Right lobe of liver (tissue), 6 donors: ENCODE results near the gene TENT5D. TPM values are rescaled to one million over a fixed set of nuclear protein-coding genes. Genes with fewer than 3 reads are reported as not detected.
"Not testable (repeated sequence)": the region's sequence is repeated elsewhere in the genome, so short reads cannot be mapped to it uniquely, and the experiment has no call there.

Experiments used
- ATAC-seq, 4 donors: fragments of 200-7000 bp; cut with Tn5 transposase; one replicate each; pipeline ENCODE4 v1.9.1; 2020; ENCODE audit warnings: mild to moderate bottlenecking in 4 of 4, moderate library complexity in 4 of 4
- DNase-seq, 3 donors: peaks; one replicate each; pipeline ENCODE4 v3.0.0-alpha.2; 2020
- H3K27ac ChIP-seq, 3 donors: fragments of 200-600 bp; one replicate each; pipeline ENCODE4 v1.8.0; 2022
- H3K27me3 ChIP-seq, 2 donors: fragments of 200-600 bp; one replicate each; pipeline ENCODE4 v1.8.0; 2022
- H3K36me3 ChIP-seq, 4 donors: fragments of 200-600 bp; sonication (generic) in 1 of 4; one replicate each; pipeline versions ENCODE4 v1.5.1 to v1.8.0; 2017 to 2022; ENCODE audit warnings: control low read depth in 1 of 4
- H3K4me1 ChIP-seq, 4 donors: fragments of 200-600 bp; sonication (generic) in 1 of 4; one replicate each; pipeline versions ENCODE4 v1.5.1 to v1.8.0; 2017 to 2022; ENCODE audit warnings: control low read depth in 1 of 4
- H3K4me3 ChIP-seq, 3 donors: fragments of 200-600 bp; one replicate each; pipeline ENCODE4 v1.8.0; 2022
- H3K9me3 ChIP-seq, 4 donors: fragments of 200-600 bp; sonication (generic) in 1 of 4; one replicate each; pipeline versions ENCODE4 v1.5.1 to v1.8.0; 2017 to 2022; ENCODE audit warnings: control low read depth in 1 of 4
- POLR2A ChIP-seq: fragments of 450-650 bp; IDR thresholded peaks from one replicate; pipeline ENCODE4 v1.6.1; 2017; ENCODE audit warnings: antibody characterized with exemption, mild to moderate bottlenecking
- WGBS: methylation state at CpG from one replicate; pipeline ENCODE4 v1.1.6; 2018; ENCODE audit warnings: low coverage, low lambda C conversion rate; ENCODE audit not compliant: insufficient coverage; ENCODE audit errors: missing lambda C conversion rate; 5-methylcytosine and 5-hydroxymethylcytosine counted together
- intact Hi-C, 2 donors: fragments of 100-400 bp; cut with DNase I; formaldehyde crosslinking; loops; one replicate each; pipeline versions ENCODE4 v1.11.2 to v1.14.1; 2022
- total RNA-seq, 6 experiments: library from RNA; depleted of rRNA in 2 of 6; stranded (reverse); fragments of >200 nt in 2 of 6; fragmentation: NEBNext Ultra II Directional in 3 of 6; extraction: Animal tissue kit (Norgen Biotek cat#: 25700) in 3 of 6; gene quantifications; one replicate each; pipeline versions ENCODE4 v1.1.0 to v1.2.4, GENCODE V29; 2016 to 2023
- TF ChIP-seq, protein P1 (sequence below), 4 donors: fragments of 200-600 bp in 3 of 4; fragments of 450-650 bp in 1 of 4; IDR thresholded peaks; one replicate each; pipeline versions ENCODE4 v1.5.1 to v1.8.0; 2016 to 2022; ENCODE audit warnings: antibody characterized with exemption in 4 of 4, mild to moderate bottlenecking in 2 of 4
- donor health status: DM: no; HTN: yes; CAD: no.
- donor health status: DM: no; HTN: no; CAD: no.
- donor health status: DM: no; HTN: no; CAD: no.
- donor health status: DM: no; HTN: yes; CAD: no.
- donor health status: DM: no; HTN: yes; CAD: no.

The TENT5D gene
- total RNA-seq, 6 experiments from 2014 or later: not detected

- intact Hi-C loops: no loop called here
- ATAC-seq (no peak), DNase-seq (no peak)
- Histone ChIP-seq H3K4me1 (no peaks in the 10 kb centered on the region), H3K27me3 (peaks cover 0 to 8% of the 10 kb centered on the region in 2 donors), H3K27ac (no peak overlapping the region), H3K4me3 (no peak overlapping the region), H3K36me3 (no peaks in the 10 kb centered on the region), H3K9me3 (no peaks in the 10 kb centered on the region)
- TF ChIP-seq, protein P1, sequence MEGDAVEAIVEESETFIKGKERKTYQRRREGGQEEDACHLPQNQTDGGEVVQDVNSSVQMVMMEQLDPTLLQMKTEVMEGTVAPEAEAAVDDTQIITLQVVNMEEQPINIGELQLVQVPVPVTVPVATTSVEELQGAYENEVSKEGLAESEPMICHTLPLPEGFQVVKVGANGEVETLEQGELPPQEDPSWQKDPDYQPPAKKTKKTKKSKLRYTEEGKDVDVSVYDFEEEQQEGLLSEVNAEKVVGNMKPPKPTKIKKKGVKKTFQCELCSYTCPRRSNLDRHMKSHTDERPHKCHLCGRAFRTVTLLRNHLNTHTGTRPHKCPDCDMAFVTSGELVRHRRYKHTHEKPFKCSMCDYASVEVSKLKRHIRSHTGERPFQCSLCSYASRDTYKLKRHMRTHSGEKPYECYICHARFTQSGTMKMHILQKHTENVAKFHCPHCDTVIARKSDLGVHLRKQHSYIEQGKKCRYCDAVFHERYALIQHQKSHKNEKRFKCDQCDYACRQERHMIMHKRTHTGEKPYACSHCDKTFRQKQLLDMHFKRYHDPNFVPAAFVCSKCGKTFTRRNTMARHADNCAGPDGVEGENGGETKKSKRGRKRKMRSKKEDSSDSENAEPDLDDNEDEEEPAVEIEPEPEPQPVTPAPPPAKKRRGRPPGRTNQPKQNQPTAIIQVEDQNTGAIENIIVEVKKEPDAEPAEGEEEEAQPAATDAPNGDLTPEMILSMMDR (IDR thresholded peaks at IDR 0.05): no peak
- TF ChIP-seq POLR2A: no peak
- 43% methylated on average over 2 of the region's 2 CpGs for WGBS
Observed at GRCh38 chrX:80423744-80424143, 3.5 kb downstream of the TENT5D start.

DNA sequence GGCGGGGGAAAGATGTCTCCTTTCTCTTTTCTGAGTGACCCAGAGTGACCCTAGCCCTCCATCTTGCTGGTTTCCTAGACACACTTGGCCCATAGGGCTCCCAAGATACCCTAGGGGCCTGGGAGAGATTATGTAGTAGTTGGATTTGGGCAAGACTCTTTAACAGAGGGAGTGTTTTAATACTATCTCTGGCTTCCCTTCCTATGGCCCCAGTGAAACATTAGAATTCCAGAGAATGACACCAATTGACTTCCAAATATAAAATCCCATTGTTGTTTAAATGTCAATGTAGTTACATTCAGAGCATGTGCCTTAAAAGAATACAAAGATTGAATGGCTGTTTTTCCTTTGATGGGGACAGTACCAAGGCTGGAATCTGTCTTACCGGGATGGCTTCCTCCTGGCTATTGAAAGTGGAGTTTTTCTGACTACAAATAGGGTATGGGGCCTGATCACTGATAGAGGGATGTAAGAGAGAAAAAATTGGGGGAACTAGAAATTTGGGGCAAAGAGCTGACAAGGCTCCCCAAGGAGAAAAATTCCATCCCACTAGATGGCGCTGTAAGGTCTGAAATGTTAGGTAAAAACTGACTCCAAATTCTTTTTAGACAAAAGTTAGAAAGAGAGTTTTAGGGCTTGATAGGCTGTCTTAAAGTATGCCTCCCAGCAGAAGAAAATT is 10.7 kb downstream of the TENT5D start:
- no peak for TF ChIP-seq POLR2A
- TF ChIP-seq, protein P1 (IDR thresholded peaks at IDR 0.05): peak in 3 of 4 donors; percentile 27 to 50 (median 29)
- Histone ChIP-seq H3K9me3 (no peaks in the 10 kb centered on the region), H3K4me1 (no peaks in the 10 kb centered on the region), H3K36me3 (no peaks in the 10 kb centered on the region), H3K27ac (no peak overlapping the region), H3K4me3 (no peak overlapping the region), H3K27me3 (peaks cover 0 to 5% of the 10 kb centered on the region in 2 donors)
- ATAC-seq (no peak), DNase-seq (no peak)
- intact Hi-C loops: no loop called here
- WGBS: 46% methylated on average over 3 of the region's 3 CpGs

DNA sequence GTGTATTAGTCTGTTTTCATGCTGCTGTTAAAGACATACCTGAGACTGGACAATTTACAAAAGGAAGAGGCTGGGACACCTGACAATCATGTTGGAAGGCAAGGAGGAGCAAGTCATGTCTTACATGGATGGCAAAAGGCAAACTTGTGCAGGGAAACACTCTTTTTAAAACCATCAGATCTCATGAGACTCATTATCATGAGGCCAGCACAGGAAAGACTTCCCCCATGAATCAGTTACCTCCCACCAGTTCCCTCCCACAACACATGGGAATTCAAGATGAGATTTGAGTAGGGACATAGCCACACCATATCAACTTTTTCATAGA is 11.2 kb downstream of the TENT5D start:
- Histone ChIP-seq H3K27ac (no peak overlapping the region), H3K4me3 (no peak overlapping the region), H3K4me1 (no peaks in the 10 kb centered on the region), H3K27me3 (peaks cover 0 to 5% of the 10 kb centered on the region in 2 donors), H3K9me3 (no peaks in the 10 kb centered on the region), H3K36me3 (no peaks in the 10 kb centered on the region)
- DNase-seq: no peak
- TF ChIP-seq, protein P1 (IDR thresholded peaks at IDR 0.05): no peak
- no peak for TF ChIP-seq POLR2A
- no peak for ATAC-seq
- intact Hi-C loops: no loop called here

GRCh38 chrX:80432441-80432840 is 12.2 kb downstream of the TENT5D start:
- DNase-seq (no peak), ATAC-seq (no peak)
- Histone ChIP-seq H3K36me3 (no peaks in the 10 kb centered on the region), H3K4me3 (no peak overlapping the region), H3K27ac (no peak overlapping the region), H3K9me3 (no peaks in the 10 kb centered on the region), H3K27me3 (peaks cover 0 to 5% of the 10 kb centered on the region in 2 donors), H3K4me1 (no peaks in the 10 kb centered on the region)
- WGBS: 52% methylated on average over 3 of the region's 3 CpGs
- intact Hi-C loops: no loop called here
- TF ChIP-seq, protein P1 (IDR thresholded peaks at IDR 0.05): no peak
- TF ChIP-seq POLR2A: no peak

GRCh38 chrX:80432863-80433262 is 12.6 kb downstream of the TENT5D start:
- ATAC-seq: no peak
- intact Hi-C loops: no loop called here
- no peaks in the 10 kb centered on the region for H3K36me3 ChIP-seq
- H3K4me1 ChIP-seq: no peaks in the 10 kb centered on the region
- 40% methylated on average over 1 of the region's 1 CpG for WGBS
- H3K4me3 ChIP-seq: no peak overlapping the region
- TF ChIP-seq POLR2A: no peak
- TF ChIP-seq, protein P1 (IDR thresholded peaks at IDR 0.05): no peak
- DNase-seq: no peak
- H3K27me3 ChIP-seq: peaks cover 0 to 5% of the 10 kb centered on the region in 2 donors
- H3K9me3 ChIP-seq: no peaks in the 10 kb centered on the region
- no peak overlapping the region for H3K27ac ChIP-seq

- H3K27ac ChIP-seq, H3K36me3 ChIP-seq, H3K4me1 ChIP-seq, ATAC-seq, DNase-seq, H3K27me3 ChIP-seq, intact Hi-C loops, H3K9me3 ChIP-seq, H3K4me3 ChIP-seq: not testable (repeated sequence)
- 56% methylated on average over 4 of the region's 4 CpGs for WGBS
Observed at GRCh38 chrX:80468166-80468565, 47.9 kb downstream of the TENT5D start.
